Spleen (tissue), 11 donors: ENCODE results near the gene FNDC1. TPM values are rescaled to one million over a fixed set of nuclear protein-coding genes. Genes with fewer than 3 reads are reported as not detected.

Experiments used
- DNase-seq: peaks from one replicate; pipeline ENCODE4 v3.0.0-alpha.2; 2020
- H3K27ac ChIP-seq, 8 donors: fragments of 200-600 bp; sonication (generic) in 7 of 8; 1 replicate in 4 of 8; 2 replicates in 4 of 8; pipeline versions ENCODE4 v1.5.0 to v1.8.0; 2016 to 2021; ENCODE audit warnings: inconsistent platforms in 4 of 8, mild to moderate bottlenecking in 4 of 8, moderate library complexity in 1 of 8
- H3K27me3 ChIP-seq, 7 donors: fragments of 200-600 bp; sonication (generic) in 6 of 7; replicated peaks in 1 of 7; 1 replicate in 4 of 7; 2 replicates in 3 of 7; pipeline versions ENCODE4 v1.5.0 to v1.8.0; 2016 to 2021; ENCODE audit warnings: inconsistent platforms in 3 of 7, mild to moderate bottlenecking in 1 of 7
- H3K36me3 ChIP-seq, 6 donors: fragments of 200-600 bp; sonication (generic) in 5 of 6; 1 replicate in 4 of 6; 2 replicates in 2 of 6; pipeline versions ENCODE4 v1.5.0 to v1.8.0; 2016 to 2021; ENCODE audit warnings: inconsistent platforms in 2 of 6
- H3K4me1 ChIP-seq, 6 donors: fragments of 200-600 bp; sonication (generic) in 5 of 6; 1 replicate in 3 of 6; 2 replicates in 3 of 6; pipeline versions ENCODE4 v1.5.0 to v1.8.0; 2016 to 2021; ENCODE audit warnings: inconsistent platforms in 3 of 6
- H3K4me3 ChIP-seq, 8 donors: fragments of 200-600 bp; sonication (generic) in 7 of 8; 1 replicate in 4 of 8; 2 replicates in 4 of 8; pipeline versions ENCODE4 v1.5.0 to v1.8.0; 2016 to 2021; ENCODE audit warnings: inconsistent platforms in 4 of 8, mild to moderate bottlenecking in 4 of 8, moderate library complexity in 2 of 8
- H3K9me3 ChIP-seq, 8 donors: fragments of 200-600 bp; sonication (generic) in 7 of 8; 1 replicate in 4 of 8; 2 replicates in 4 of 8; pipeline versions ENCODE4 v1.5.0 to v1.8.0; 2016 to 2021; ENCODE audit warnings: inconsistent platforms in 4 of 8
- CTCF ChIP-seq, 11 experiments: fragments of 200-600 bp in 7 of 11; fragments of 450-650 bp in 4 of 11; sonication (generic) in 4 of 11; IDR thresholded peaks in 8 of 11; conservative IDR thresholded peaks in 3 of 11; 1 replicate in 7 of 11; 2 replicates in 4 of 11; pipeline versions ENCODE4 v1.4.0 to v1.8.0; 2016 to 2021; ENCODE audit warnings: antibody characterized with exemption in 11 of 11, inconsistent platforms in 4 of 11, mild to moderate bottlenecking in 1 of 11
- POLR2A ChIP-seq, 3 donors: fragments of 450-650 bp; IDR thresholded peaks; one replicate each; pipeline ENCODE4 v1.5.1; 2017; ENCODE audit warnings: antibody characterized with exemption in 3 of 3, mild to moderate bottlenecking in 1 of 3
- POLR2AphosphoS5 ChIP-seq, 3 donors: sonication (generic); formaldehyde crosslinking; IDR thresholded peaks; one replicate each; pipeline ENCODE4 v1.5.1; 2017; ENCODE audit warnings: antibody characterized with exemption in 3 of 3
- WGBS, 5 donors: extraction: QIAGEN DNeasy Blood & Tissue Kit in 3 of 5; methylation state at CpG; one replicate each; pipeline versions ENCODE4 v1.1.5 to v1.1.7; 2013 to 2018; 5-methylcytosine and 5-hydroxymethylcytosine counted together
- intact Hi-C: fragments of 100-400 bp; cut with DNase I; formaldehyde crosslinking; loops from one replicate; pipeline ENCODE4 v1.15.0; 2023; ENCODE audit warnings: low total_unique reads
- polyA plus RNA-seq, 3 donors: library from polyadenylated mRNA; stranded (reverse); fragments of 200-250 nt; gene quantifications; one replicate each; pipeline ENCODE4 v1.2.1, GENCODE V29; 2013
- total RNA-seq, 7 donors: library from RNA; depleted of rRNA in 3 of 7; stranded (reverse); fragments of >200 nt in 3 of 7; fragmentation: NEBNext Ultra II Directional in 4 of 7; extraction: Animal tissue kit (Norgen Biotek cat#: 25700) in 4 of 7; gene quantifications; one replicate each; pipeline versions ENCODE4 v1.1.0 to v1.2.1, GENCODE V29; 2016 to 2021
- donor health status: healthy with polysubstance abuse.
- donor health status: DM: no; HTN: no; CAD: no; lungs with moderate emphysema.
- donor health status: DM: no; HTN: no; CAD: no.
- donor health status: Bipolar disorder and iron deficiency.
- donor health status: healthy.
- donor health status: DM: no; HTN: no; CAD: no.
- donor health status: DM: yes; HTN: yes; CAD: no.

Gene FNDC1
- total and polyA plus RNA-seq, 10 donors, result 0.03 to 1.2 (median 0.29) TPM

GRCh38 chr6:159214281-159214680 lies 45.1 kb downstream of the FNDC1 start:
- Histone ChIP-seq H3K27me3 (peaks cover 0 to 24% (median 0%) of the 10 kb centered on the region in 7 donors), H3K4me3 (no peak overlapping the region), H3K27ac (no peak overlapping the region), H3K36me3 (no peaks in the 10 kb centered on the region), H3K4me1 (peaks cover 0 to 16% (median 0%) of the 10 kb centered on the region in 6 donors), H3K9me3 (no peaks in the 10 kb centered on the region)
- intact Hi-C loops, result no loop called here
- TF ChIP-seq POLR2A (IDR thresholded peaks at IDR 0.05) (no peak), POLR2AphosphoS5 (IDR thresholded peaks at IDR 0.05) (no peak), CTCF (IDR thresholded peaks at IDR 0.05 in 8 of 11, conservative IDR thresholded peaks at IDR 0.05 in 3 of 11) (no peak)
- WGBS, 5 donors, result 66 to 86% (median 74%) methylated on average over 2 of the region's 2 CpGs
- DNase-seq, result no peak

- WGBS, 5 donors, result 50 to 53% (median 51%) methylated on average over 17 of the region's 17 CpGs
- no peaks in the 10 kb centered on the region for H3K9me3 ChIP-seq
- no peaks in the 10 kb centered on the region for H3K36me3 ChIP-seq
- no peak overlapping the region for H3K4me3 ChIP-seq
- intact Hi-C loops, result no loop called here
- H3K27me3 ChIP-seq, result peaks cover 0 to 32% (median 0%) of the 10 kb centered on the region in 7 donors
- TF ChIP-seq POLR2A (IDR thresholded peaks at IDR 0.05), result no peak
- no peak for TF ChIP-seq POLR2AphosphoS5 (IDR thresholded peaks at IDR 0.05)
- TF ChIP-seq CTCF (IDR thresholded peaks at IDR 0.05 in 8 of 11, conservative IDR thresholded peaks at IDR 0.05 in 3 of 11), result peak in 4 of 11 experiments; percentile 15 to 44 (median 26)
- no peak for DNase-seq
- no peak overlapping the region for H3K27ac ChIP-seq
- H3K4me1 ChIP-seq, result peaks cover 0 to 9% (median 0%) of the 10 kb centered on the region in 6 donors
Measured at GRCh38 chr6:159217595-159218275, 48.5 kb downstream of the FNDC1 start.

- intact Hi-C loops, result no loop called here
- Histone ChIP-seq H3K4me1 (peaks cover 0 to 9% (median 0%) of the 10 kb centered on the region in 6 donors), H3K4me3 (no peak overlapping the region), H3K9me3 (no peaks in the 10 kb centered on the region), H3K36me3 (no peaks in the 10 kb centered on the region), H3K27ac (no peak overlapping the region), H3K27me3 (peaks cover 0 to 32% (median 0%) of the 10 kb centered on the region in 7 donors)
- DNase-seq, result no peak
- WGBS, 5 donors, result 45 to 70% (median 58%) methylated on average over 5 of the region's 5 CpGs
- no peak for TF ChIP-seq CTCF (IDR thresholded peaks at IDR 0.05 in 8 of 11, conservative IDR thresholded peaks at IDR 0.05 in 3 of 11)
- no peak for TF ChIP-seq POLR2AphosphoS5 (IDR thresholded peaks at IDR 0.05)
- TF ChIP-seq POLR2A (IDR thresholded peaks at IDR 0.05), result no peak
Measured at GRCh38 chr6:159220093-159220492, 50.9 kb downstream of the FNDC1 start.

GRCh38 chr6:159221486-159222170 lies 52.4 kb downstream of the FNDC1 start:
- no peak overlapping the region for H3K27ac ChIP-seq
- no peak overlapping the region for H3K4me3 ChIP-seq
- DNase-seq, result no peak
- H3K36me3 ChIP-seq, result no peaks in the 10 kb centered on the region
- peaks cover 0 to 9% (median 0%) of the 10 kb centered on the region in 6 donors for H3K4me1 ChIP-seq
- TF ChIP-seq POLR2A (IDR thresholded peaks at IDR 0.05) (no peak), CTCF (IDR thresholded peaks at IDR 0.05 in 8 of 11, conservative IDR thresholded peaks at IDR 0.05 in 3 of 11) (no peak), POLR2AphosphoS5 (IDR thresholded peaks at IDR 0.05) (no peak)
- intact Hi-C loops, result no loop called here
- H3K27me3 ChIP-seq, result peaks cover 0 to 32% (median 0%) of the 10 kb centered on the region in 7 donors
- H3K9me3 ChIP-seq, result no peaks in the 10 kb centered on the region
- WGBS, 5 donors, result 60 to 70% (median 66%) methylated on average over 12 of the region's 12 CpGs
